GM19397 (cell line): Measurements from ENCODE around the gene NDUFAF8.
A peak's percentile ranks its signal among the peaks of the same experiment; 100 is the strongest.
"Not testable (repeated sequence)": the region's sequence is repeated elsewhere in the genome, so short reads cannot be mapped to it uniquely, and the experiment has no call there.

Source experiments
- ATAC-seq: cut with Tn5 transposase; IDR thresholded peaks from one replicate; pipeline ENCODE4 v1.9.1; 2021; ENCODE audit warnings: mild to moderate bottlenecking, moderate library complexity; ENCODE audit not compliant: unreplicated experiment

The NDUFAF8 gene

DNA sequence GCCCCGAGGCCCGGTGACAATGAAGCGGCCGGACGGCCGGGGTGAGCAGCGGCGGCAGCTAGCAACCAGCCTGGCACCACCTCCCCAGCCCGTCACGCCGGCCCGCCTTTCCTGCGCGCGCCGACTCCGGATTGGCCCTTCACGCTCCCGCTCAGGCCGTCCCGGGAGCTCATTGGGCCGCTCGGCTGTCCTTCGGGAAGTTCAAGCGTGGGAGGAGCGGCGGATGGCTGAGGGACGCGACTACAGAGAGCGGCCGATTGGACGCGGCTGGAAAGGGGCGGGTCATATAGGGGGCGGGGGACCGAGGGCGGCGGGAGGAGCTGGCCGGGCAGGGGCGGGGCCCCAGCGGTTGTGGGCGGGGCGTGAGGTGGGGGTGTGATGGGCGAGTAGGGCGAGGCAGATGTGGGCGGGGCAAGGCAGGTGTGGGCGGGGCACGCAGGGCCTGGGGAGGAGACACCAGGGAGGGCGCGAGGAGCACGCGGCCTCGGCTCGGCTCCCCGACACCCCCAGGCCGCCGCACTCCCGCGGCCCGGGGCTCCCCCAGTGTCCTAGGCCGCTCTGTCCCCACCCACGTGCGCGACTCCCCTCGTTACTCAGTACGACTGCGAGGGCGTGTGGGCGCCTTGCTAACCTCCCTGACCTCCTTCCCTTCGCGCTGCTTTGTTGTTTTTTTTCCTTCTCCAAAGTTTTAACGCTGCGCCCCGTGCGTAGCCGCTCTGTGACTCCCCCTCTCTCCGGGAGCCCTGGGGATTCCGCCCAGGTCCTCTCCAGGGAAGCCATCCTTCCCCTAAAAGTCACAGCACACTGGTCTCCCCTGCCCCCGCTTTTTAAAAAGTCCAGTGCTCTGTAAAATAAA is 16.0 kb upstream of the NDUFAF8 start, which contains the start of gene CEP131:
Gene CEP131 (minus strand): TSS at position 60 of the 856 bp plus-strand sequence. CDS start 2,909 bp downstream, outside the sequence.
- ATAC-seq: peak; percentile 96

DNA sequence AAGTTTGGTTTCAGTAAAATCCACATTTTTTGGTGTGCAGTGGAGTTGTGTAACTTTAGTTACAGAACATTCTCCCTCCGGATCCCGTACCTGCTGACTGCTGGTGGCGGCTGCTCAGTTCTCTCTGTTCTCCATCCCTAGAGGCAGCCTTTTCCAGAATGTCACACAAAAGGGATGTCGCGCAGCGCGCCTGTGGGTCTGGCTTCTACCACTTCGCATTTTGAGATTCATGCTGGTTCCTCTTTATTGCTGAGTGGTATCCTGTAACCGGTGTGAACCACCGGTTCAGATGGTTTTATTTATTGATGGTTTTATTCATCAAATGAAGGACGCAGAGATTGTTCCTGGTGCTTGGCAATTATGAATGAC is 15.4 kb upstream of the NDUFAF8 start:
- no peak for ATAC-seq

- not testable (repeated sequence) for ATAC-seq
Measured at GRCh38 chr17:81227630-81228029, 11.5 kb upstream of the NDUFAF8 start.

DNA sequence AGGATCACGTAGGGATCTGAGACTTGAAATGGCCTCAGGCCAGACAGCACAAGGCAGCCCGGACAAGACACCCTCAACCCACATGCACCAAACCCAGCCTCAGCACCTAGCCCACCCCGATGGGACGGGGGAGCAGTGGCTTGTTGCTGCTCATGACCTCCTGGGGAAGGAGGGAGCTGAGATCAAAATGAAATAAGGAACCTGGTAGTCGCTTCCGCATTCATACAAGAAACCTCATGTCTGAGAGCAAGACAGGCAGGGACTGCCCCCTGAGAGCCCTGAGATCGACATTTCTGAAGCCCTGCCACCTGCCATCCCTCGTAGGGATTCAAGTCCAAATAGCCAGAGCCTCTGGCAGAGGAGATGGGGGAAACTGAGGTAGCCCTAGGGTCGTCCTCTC is 10.7 kb upstream of the NDUFAF8 start:
- ATAC-seq: no peak

DNA sequence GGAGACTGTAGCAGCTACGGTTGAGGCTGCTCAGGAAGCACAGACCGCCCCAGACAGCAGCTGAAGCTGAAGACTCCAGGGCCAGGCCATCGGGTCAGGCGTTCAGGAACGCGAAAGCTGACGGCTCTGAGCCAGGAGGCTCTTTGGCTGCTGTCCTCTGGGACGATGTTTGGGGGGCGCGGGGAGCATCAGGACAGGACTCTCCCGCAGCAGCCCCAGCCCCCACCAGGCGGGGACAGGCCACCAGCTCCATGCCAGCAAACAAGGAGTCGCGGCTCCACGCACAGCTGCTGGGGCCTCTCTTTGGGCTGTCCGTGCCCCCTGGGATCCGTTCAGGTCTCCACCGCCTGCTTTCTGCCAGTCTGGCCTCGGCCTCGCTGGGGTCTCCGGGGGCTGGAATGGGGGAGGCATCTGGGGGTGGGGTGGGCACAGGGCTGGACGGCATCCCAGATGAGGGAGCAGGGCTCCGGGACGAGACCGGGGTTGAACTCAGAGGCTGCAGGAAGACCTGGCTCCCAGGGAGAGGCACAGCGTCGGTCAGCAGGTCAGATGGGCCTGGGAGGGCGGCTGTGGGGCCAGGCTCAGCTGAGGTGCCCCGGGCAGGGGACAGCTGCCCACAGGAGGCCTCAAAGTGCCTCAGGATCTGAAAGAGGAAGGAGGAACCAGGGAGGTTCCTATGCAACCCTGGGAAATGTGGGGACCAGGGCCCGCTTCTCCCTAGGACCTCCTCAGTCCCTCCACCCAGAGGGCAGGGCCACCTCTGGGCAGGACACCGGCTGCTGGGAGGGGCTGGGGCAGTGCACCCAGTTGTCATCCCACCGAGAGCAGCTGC is 10.1 kb upstream of the NDUFAF8 start:
- no peak for ATAC-seq

GRCh38 chr17:81229666-81229920 is 9.5 kb upstream of the NDUFAF8 start:
- no peak for ATAC-seq

GRCh38 chr17:81230043-81230820 is 8.9 kb upstream of the NDUFAF8 start:
- no peak for ATAC-seq

GRCh38 chr17:81231121-81231645 is 7.9 kb upstream of the NDUFAF8 start:
- no peak for ATAC-seq

DNA sequence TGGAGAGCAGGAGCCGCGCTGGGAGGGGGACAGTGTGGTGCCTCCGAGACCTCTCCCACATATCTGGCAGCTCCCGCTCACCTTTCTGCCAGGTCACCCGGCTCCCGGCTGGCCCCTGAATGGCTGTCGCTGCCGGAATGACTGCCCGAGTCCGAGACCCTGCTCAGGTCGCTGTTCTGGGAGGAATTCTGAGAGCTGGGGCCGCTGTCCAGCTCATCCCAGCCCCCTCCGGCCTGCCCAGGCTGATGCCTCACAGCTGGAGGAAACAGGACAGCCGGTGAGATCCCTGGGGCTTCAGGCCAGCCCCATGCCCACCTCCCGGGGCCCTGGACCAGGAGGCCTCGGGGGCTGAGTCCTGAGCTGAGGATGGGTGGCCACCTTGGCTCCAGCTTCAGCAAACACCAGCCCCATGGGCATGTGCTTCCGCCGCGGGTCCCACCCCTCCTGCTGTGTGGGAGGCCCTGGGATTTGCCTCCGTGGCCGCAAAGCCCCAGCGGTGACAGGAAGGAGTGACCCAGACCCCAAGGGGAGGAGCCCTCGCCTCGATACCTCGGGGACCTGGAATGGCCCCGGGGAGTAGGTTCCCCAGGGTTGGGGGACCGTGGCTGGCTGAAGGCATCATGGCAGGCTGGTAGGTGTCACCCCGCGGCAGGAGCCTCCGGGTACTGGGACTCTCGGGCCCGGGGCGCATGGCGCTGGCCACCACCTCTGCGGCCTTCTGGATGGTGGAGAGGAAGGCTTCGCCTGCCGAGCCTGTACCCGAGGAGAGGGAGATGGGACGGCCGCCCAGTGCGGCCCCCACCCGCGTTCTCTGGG is 7.1 kb upstream of the NDUFAF8 start:
- no peak for ATAC-seq

GRCh38 chr17:81232616-81233241 is 6.4 kb upstream of the NDUFAF8 start:
- ATAC-seq: no peak

- ATAC-seq: no peak
Measured at GRCh38 chr17:81233316-81233715, 5.8 kb upstream of the NDUFAF8 start.

DNA sequence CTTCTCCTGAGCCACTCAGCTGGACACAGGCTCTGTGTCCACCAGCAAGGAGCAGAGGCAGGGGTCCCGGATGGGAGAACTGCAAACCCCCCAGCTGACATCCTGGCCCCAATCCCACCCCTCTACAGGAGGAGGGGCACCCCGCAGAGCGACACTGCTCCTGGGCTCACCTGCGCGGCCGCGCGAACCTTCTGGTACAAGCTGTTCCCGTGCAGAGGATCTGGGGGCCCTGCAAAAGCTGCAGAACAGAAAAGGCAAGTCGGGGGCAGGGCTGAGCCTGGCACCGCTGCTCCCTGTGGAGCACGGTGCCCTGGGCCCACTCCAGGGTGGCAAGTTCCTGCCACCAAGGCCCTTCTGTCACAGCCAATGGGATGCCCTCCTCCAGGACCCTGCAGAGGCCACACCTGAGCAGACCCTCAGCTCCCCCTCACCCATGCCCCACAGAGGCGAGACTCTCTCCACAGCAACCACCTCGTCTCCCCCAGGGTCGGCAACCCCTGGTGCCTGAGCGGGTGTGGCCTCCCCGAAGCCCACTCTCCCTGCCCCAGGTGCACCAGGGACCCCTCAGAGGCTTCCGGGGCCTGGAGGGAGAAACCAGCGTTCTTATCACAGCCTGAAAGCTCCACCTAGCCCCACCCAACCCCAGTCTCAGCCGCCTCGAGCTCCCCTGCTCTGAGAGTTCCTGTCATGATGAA is 5.2 kb upstream of the NDUFAF8 start:
- no peak for ATAC-seq

DNA sequence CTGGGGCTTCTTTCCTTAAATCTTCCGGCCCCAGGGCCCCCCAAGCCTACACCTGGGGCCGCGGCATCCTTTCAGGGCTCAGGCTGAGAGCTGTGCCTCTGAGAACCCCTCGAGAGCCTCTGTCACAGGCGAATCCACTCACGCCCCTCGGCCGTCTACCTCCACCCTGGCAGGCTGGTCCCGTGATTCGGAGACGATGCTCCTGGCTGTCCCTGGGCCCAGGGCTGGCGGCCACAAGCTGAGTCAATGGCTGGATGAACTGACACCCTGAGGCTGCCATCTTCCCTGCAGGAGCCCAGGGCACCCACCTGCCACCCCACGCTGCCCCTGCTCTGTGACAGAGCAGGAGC is 4.6 kb upstream of the NDUFAF8 start:
- no peak for ATAC-seq

DNA sequence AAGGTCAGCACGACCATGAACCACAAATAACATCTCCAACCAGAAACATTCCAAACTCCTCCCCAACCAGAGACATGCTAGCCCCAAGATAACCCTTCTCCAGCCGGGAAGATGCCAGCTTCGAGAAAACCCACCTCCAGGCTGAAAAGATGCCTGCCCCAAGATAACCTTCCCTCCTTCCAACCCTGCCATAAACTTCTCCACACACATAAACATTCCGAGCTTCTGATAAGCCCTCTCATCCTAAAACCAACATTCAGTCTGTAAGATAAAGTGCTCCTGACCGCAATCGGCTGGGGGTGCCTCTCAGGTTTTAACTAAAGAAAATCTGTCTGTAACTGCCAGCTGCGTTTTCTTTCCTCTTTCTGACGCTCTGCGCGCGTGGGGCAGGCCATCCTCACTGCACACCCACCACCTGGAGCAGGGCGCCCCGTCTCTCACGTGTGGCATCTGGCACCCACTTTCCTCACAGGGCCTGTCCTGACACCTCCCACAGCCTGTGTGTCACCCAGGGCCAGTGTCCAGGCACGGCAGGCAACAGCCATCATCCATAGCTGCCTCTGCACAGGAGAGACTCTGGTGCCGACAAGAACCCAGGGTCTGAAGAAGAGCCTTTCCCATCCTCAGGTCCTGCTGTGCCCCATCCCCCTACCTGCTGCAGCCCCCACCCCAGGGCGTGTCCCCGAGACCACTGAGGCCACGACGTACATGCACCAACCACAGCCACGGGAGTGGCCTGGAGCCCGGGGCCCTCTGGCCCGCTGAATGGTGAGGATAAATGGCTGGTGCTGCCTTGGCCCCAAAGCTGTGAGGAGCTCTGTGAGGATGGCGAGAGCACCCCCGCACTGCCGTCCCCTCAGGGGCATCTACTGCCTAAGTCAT is 3.9 kb upstream of the NDUFAF8 start:
- no peak for ATAC-seq

DNA sequence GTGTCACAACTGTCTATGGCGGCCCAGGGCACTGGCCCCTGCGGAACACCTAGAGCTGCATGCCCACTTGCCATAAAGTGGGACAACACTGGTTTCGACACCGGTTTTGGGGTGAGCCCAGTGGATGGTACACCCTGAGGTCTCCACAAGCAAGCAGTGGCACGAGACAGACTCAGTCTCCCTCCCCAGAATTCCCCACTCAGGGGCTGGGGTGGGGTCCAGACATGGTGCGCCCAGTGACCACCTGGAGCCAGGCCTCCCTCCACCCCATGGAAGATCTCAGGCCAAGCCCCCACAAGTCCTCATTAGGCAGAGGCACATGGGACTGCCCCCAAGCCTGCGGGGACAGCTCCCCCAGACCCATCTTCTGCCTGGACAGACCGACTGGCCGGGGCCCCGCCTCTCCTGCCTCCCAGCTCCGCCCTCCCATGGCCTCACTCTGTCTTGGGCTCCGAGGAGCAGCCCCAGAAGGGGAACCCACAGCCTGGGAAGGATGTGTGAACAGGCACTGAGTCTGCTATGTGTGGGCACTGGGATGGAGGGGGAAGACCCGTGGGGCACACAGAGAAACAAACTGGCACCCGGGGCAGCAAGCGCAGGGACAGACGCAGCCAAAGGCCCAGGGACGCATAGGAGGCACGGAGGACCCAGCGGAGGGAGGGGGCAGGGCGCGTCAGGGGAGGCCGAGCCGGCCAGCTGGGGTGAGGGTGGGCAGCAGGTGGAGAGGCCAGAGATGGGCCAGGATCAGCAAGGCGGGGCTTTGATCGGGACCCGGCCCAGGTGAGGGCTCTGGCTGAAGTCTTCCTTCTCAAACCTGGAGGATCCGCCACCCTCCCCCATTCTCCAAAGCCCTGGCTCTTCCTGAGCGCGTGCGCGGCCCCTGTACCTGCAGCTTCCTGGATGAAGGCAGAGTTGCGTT is 3.0 kb upstream of the NDUFAF8 start:
- no peak for ATAC-seq

- ATAC-seq: no peak
Measured at GRCh38 chr17:81236784-81237183, 2.3 kb upstream of the NDUFAF8 start.
